ENCODE results near the gene GPR22.

Gene GPR22

DNA sequence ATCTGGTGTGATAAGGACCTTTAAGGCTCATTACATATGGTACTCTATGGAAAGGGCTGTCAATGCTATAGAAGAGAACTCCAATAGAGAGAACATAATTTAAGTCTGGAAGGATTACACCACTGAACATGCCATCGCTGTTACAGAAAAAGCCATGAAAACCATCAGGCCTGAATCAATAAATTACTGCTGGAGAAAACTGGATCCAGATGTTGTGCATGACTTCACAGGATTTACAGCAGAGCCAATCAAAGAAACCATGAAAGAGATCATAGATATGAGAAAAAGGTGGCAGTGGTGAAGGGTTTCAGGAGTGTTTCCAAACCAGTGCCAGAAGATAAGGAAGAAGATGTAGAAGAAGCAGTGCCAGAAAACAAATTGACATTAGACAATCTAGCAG lies 18.9 kb upstream of the GPR22 start:
- H3K36me3 ChIP-seq (ENCODE audit: insufficient read depth, low read length) = no peaks in the 10 kb centered on the region
- no peak overlapping the region for H3K4me3 ChIP-seq (ENCODE audit: low read length)
- no peak overlapping the region for H3K9ac ChIP-seq (ENCODE audit: low read depth, low read length)
- H3K9me3 ChIP-seq (replicated peaks; ENCODE audit: low read length) = no peaks in the 10 kb centered on the region
- H3K27me3 ChIP-seq (ENCODE audit: control insufficient read depth, insufficient read depth, low read length) = no peaks in the 10 kb centered on the region
- no peak overlapping the region for H3K4me2 ChIP-seq (ENCODE audit: low read length)
- H3K4me1 ChIP-seq (ENCODE audit: control insufficient read depth, insufficient read depth, low read length) = peaks cover 6% of the 10 kb centered on the region

DNA sequence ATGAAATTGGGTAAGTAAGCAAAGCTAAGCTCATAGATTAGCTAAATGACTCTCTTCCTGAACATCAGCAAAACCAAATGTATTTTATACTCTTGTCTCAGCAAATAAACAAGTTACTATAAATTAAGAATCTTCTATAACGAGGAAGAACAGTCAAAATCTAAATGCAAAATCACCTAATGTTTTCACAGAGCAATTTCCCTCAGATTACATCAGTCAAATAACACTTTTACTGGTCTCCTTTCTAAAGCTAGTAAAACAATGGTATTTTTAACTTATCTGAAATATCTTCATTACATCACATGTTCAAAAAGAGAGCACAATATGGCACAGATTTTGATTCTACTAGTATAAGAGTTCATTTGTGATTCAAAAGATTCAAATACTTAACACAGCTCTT lies 16.5 kb upstream of the GPR22 start:
- Histone ChIP-seq H3K36me3 (ENCODE audit: insufficient read depth, low read length) (no peaks in the 10 kb centered on the region), H3K27me3 (ENCODE audit: control insufficient read depth, insufficient read depth, low read length) (no peaks in the 10 kb centered on the region)

DNA sequence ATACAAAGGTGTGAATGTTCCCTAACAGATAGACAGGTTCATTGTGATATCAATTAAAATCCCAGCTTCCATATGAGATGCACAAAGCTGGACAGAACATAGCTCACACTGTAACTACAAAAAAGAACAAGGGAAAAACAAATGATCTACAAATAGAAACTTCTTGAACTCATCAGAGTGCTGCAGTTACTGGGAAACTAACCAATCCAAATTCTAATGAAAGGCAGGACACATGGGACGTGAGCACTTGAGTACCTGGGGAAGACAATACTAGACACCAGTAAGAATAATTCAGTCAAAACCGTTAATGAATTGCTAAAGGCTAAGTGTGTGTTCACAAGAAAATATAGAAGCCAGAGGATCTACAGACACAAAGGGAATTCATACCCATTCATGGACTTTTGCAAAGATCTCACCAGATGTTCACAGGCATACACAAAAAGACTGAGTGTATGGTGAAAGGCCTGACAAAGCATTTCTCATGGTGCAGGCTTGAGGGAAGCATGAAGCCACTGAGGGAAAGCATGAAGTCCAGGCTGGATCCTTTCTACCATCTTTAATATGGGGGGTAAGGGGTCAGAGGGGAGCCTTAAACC lies 7.8 kb upstream of the GPR22 start:
- H3K4me3 ChIP-seq (ENCODE audit: low read length) = no peak overlapping the region
- no peak overlapping the region for H3K9ac ChIP-seq (ENCODE audit: low read depth, low read length)
- no peaks in the 10 kb centered on the region for H3K27me3 ChIP-seq (ENCODE audit: control insufficient read depth, insufficient read depth, low read length)
- H3K4me1 ChIP-seq (ENCODE audit: control insufficient read depth, insufficient read depth, low read length) = no peaks in the 10 kb centered on the region
- no peak overlapping the region for H3K4me2 ChIP-seq (ENCODE audit: low read length)
- no peaks in the 10 kb centered on the region for H3K9me3 ChIP-seq (replicated peaks; ENCODE audit: low read length)
- no peaks in the 10 kb centered on the region for H3K36me3 ChIP-seq (ENCODE audit: insufficient read depth, low read length)

More for the DNA sequence above, 16.5 kb upstream of the GPR22 start:
- Histone ChIP-seq H3K4me1 (ENCODE audit: control insufficient read depth, insufficient read depth, low read length) (no peaks in the 10 kb centered on the region), H3K9ac (ENCODE audit: low read depth, low read length) (no peak overlapping the region), H3K9me3 (replicated peaks; ENCODE audit: low read length) (no peaks in the 10 kb centered on the region), H3K4me2 (ENCODE audit: low read length) (no peak overlapping the region), H3K4me3 (ENCODE audit: low read length) (no peak overlapping the region)

DNA sequence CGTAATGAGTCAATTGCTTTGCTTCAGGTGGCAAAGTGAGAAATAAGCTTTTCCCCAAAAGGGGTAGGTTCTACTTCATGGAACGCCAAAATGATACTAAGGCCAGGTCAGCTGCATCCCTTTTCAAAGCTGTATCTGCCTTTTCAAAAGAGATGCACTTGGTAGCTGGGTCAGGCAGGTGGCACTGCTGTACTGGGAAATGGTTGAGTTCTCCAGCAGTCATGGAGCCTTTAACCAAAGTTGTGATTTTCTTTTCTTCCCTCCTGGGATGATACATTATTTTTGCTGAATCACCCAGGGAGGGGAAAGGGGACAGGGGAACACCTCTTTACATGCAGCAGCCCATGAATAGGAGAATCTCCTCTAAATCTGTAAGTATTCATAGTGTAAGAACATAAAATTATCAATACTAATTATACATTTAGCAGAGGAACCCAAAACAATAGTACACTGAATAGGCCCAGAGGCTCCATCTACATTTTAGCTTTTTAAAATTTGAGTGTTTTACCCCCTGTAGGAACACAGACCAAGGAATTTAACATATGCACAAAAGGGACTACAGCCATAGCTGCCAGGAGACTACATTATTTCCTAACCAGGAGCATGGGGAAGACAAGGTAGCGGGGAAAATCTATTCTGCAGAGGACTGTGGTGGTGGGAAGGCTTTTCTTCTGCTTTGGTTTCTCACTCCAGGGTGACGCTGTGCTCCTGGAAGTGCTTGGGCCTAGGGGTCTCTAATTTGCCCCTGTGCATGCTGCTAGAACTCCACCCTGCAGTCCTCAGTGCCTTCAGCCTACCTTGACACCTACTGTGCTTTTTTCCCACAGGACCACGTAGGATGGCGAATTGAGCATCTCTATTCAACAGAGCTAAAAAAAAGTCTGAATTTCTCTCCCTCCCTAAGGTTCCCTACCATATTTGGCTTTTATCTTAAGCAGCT lies 6.4 kb upstream of the GPR22 start:
- Histone ChIP-seq H3K9ac (ENCODE audit: low read depth, low read length) (no peak overlapping the region), H3K27me3 (ENCODE audit: control insufficient read depth, insufficient read depth, low read length) (no peaks in the 10 kb centered on the region), H3K4me3 (ENCODE audit: low read length) (no peak overlapping the region), H3K9me3 (replicated peaks; ENCODE audit: low read length) (no peaks in the 10 kb centered on the region), H3K4me2 (ENCODE audit: low read length) (no peak overlapping the region), H3K4me1 (ENCODE audit: control insufficient read depth, insufficient read depth, low read length) (no peaks in the 10 kb centered on the region), H3K36me3 (ENCODE audit: insufficient read depth, low read length) (no peaks in the 10 kb centered on the region)

DNA sequence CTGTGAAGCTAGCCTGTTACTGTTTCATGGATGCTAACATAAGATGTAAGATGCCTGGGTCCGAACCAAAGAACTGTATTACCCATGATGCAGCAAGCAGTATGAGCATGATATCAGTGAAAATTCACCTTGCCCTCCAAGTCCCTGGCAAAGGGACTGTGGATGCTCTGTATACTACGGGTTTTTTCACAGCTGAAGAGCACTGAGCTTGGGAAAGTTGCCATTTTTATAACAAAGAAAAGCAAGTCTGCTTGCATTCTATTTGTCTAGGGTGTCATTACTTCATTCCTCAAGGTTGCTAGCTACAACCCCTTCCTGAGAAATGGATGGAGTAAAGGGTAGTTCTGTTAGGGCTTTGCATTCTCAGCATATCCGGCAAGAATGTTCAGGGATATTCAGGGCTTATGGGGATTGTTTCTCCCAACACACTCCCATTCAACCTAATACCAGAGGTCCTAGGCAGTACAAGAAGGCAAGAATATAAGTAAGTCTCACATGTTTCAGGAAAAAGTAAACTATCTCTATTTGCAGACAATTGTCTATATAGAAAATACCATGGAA lies 5.1 kb upstream of the GPR22 start:
- no peaks in the 10 kb centered on the region for H3K27me3 ChIP-seq (ENCODE audit: control insufficient read depth, insufficient read depth, low read length)
- no peak overlapping the region for H3K4me3 ChIP-seq (ENCODE audit: low read length)
- no peaks in the 10 kb centered on the region for H3K36me3 ChIP-seq (ENCODE audit: insufficient read depth, low read length)
- no peaks in the 10 kb centered on the region for H3K4me1 ChIP-seq (ENCODE audit: control insufficient read depth, insufficient read depth, low read length)
- no peaks in the 10 kb centered on the region for H3K9me3 ChIP-seq (replicated peaks; ENCODE audit: low read length)
- no peak overlapping the region for H3K4me2 ChIP-seq (ENCODE audit: low read length)
- H3K9ac ChIP-seq (ENCODE audit: low read depth, low read length) = no peak overlapping the region

DNA sequence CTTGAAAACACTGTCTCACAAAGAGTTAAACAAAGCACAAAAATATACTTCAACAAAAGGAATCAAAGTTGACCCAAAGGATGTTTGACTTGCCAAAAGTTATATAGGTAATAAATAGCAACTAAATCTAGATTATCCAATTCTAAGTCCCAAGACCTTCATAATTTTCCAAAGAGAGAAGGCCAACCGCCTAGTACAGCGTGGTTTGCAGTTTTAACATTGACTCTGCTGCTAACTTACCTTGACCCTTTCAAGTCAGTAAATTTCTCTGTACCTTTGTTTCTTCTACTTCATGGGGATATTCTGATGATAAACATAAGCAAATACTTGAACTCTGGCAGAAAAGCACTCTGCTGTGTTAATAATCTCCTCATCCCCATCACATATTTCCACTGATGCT lies 1.9 kb upstream of the GPR22 start:
- Histone ChIP-seq H3K36me3 (ENCODE audit: insufficient read depth, low read length) (no peaks in the 10 kb centered on the region), H3K4me3 (ENCODE audit: low read length) (no peak overlapping the region), H3K9ac (ENCODE audit: low read depth, low read length) (no peak overlapping the region), H3K9me3 (replicated peaks; ENCODE audit: low read length) (no peaks in the 10 kb centered on the region), H3K4me2 (ENCODE audit: low read length) (no peak overlapping the region), H3K4me1 (ENCODE audit: control insufficient read depth, insufficient read depth, low read length) (peaks cover 10% of the 10 kb centered on the region), H3K27me3 (ENCODE audit: control insufficient read depth, insufficient read depth, low read length) (no peaks in the 10 kb centered on the region)

DNA sequence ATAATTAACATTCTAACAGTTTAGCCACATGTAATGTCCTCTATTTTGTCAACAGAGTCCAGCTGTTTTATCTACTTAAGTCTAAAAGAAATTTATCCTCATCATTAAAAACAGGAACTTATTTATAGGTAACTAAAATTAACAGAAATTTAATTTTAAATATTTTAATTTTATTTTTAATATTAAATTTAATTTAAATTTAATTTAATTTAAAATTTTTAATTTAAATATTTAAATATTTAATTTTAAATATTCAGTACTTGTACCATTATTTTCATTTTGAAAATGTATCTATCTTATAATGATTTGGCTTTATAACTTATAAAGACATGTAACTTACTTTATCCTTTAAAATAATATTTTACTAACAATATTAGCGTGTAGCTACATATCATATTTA lies 1.0 kb upstream of the GPR22 start:
- Histone ChIP-seq H3K27me3 (ENCODE audit: control insufficient read depth, insufficient read depth, low read length) (no peaks in the 10 kb centered on the region), H3K4me1 (ENCODE audit: control insufficient read depth, insufficient read depth, low read length) (peaks cover 14% of the 10 kb centered on the region), H3K4me3 (ENCODE audit: low read length) (no peak overlapping the region), H3K36me3 (ENCODE audit: insufficient read depth, low read length) (no peaks in the 10 kb centered on the region), H3K9me3 (replicated peaks; ENCODE audit: low read length) (no peaks in the 10 kb centered on the region), H3K4me2 (ENCODE audit: low read length) (no peak overlapping the region), H3K9ac (ENCODE audit: low read depth, low read length) (no peak overlapping the region)

DNA sequence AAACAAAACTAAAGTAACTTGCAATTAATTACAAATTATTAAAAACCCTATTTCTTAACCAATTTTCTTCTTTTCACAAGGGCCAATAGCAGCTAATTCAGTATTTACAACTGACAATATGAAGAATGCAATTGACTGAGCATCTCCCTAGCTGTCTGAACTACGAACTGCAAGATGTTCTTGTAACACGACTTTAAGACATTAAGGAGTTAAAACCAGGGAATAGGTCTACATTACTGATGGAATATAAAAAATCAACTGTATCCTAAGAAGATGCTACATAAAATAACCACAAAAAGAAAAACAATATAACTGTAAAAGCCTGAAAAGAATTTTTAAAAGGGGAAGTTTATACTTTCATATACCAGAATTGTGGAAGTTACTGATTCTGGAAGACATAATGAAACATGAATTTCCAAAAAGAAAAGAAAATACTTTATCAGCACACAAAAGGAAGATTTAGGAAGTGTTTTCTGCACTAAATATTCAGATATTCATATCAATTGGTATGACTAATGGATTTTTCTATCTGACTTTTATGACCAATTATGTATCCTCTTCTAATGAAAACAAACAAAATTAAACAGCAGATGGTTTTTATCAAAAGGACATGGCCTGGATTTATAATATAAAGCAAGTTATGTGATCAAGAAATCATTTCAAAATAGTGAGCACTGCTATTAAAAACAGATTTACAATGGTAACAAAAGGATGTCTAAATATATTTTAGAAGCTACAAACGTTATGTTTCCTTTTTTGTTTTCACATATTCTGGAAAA lies 1.6 kb downstream of the GPR22 start:
- no peak overlapping the region for H3K4me3 ChIP-seq (ENCODE audit: low read length)

DNA sequence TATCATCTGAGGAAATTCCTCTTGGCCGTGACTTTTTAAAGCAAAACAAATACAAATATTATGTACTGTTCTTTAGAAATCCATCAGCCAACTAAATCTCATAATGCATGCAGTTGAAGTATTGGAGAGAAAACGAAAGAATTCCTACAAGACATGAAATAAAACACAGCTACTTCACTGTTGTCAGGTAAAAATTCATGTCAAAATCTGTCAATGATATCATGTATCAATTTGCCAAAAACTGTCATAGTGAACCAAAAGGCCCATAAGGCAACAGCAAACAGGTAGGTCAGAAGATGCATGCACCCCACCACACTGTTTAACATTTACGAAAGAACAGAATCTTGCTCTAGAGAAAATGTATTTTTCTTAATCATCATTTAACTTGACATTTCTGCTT lies 2.3 kb downstream of the GPR22 start:
- Histone ChIP-seq H3K36me3 (ENCODE audit: insufficient read depth, low read length) (no peaks in the 10 kb centered on the region), H3K4me3 (ENCODE audit: low read length) (no peak overlapping the region), H3K9me3 (replicated peaks; ENCODE audit: low read length) (no peaks in the 10 kb centered on the region), H3K9ac (ENCODE audit: low read depth, low read length) (no peak overlapping the region), H3K4me2 (ENCODE audit: low read length) (no peak overlapping the region), H3K4me1 (ENCODE audit: control insufficient read depth, insufficient read depth, low read length) (peaks cover 14% of the 10 kb centered on the region), H3K27me3 (ENCODE audit: control insufficient read depth, insufficient read depth, low read length) (no peaks in the 10 kb centered on the region)

More for the DNA sequence above, 1.6 kb downstream of the GPR22 start:
- Histone ChIP-seq H3K9ac (ENCODE audit: low read depth, low read length) (no peak overlapping the region), H3K4me2 (ENCODE audit: low read length) (no peak overlapping the region), H3K27me3 (ENCODE audit: control insufficient read depth, insufficient read depth, low read length) (no peaks in the 10 kb centered on the region), H3K4me1 (ENCODE audit: control insufficient read depth, insufficient read depth, low read length) (peaks cover 14% of the 10 kb centered on the region), H3K36me3 (ENCODE audit: insufficient read depth, low read length) (no peaks in the 10 kb centered on the region), H3K9me3 (replicated peaks; ENCODE audit: low read length) (no peaks in the 10 kb centered on the region)

DNA sequence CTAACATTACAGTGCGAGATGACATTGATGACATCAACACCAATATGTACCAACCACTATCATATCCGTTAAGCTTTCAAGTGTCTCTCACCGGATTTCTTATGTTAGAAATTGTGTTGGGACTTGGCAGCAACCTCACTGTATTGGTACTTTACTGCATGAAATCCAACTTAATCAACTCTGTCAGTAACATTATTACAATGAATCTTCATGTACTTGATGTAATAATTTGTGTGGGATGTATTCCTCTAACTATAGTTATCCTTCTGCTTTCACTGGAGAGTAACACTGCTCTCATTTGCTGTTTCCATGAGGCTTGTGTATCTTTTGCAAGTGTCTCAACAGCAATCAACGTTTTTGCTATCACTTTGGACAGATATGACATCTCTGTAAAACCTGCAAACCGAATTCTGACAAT lies 4.3 kb downstream of the GPR22 start:
- H3K4me2 ChIP-seq (ENCODE audit: low read length) = no peak overlapping the region
- H3K36me3 ChIP-seq (ENCODE audit: insufficient read depth, low read length) = no peaks in the 10 kb centered on the region
- H3K4me3 ChIP-seq (ENCODE audit: low read length) = no peak overlapping the region
- no peaks in the 10 kb centered on the region for H3K9me3 ChIP-seq (replicated peaks; ENCODE audit: low read length)
- H3K27me3 ChIP-seq (ENCODE audit: control insufficient read depth, insufficient read depth, low read length) = no peaks in the 10 kb centered on the region
- H3K9ac ChIP-seq (ENCODE audit: low read depth, low read length) = no peak overlapping the region
- peaks cover 14% of the 10 kb centered on the region for H3K4me1 ChIP-seq (ENCODE audit: control insufficient read depth, insufficient read depth, low read length)

DNA sequence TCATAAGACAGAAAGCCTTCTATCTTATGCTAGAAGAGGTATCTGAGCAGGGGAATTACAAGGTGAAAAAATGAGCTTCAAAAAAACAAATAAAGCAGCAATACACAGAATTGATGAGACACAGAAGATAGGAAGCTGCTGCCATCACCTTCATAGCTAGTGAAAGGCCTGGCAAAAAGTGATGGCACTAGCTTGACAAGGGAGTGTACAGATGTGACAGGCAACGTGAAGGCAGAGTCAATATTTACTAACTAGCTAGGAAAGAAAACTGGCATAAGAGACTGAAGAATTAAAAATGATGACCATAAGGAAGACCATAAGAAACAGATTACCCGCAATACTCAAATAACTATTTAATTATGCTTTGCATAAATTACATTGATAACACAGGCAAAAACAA lies 9.4 kb downstream of the GPR22 start:
- Histone ChIP-seq H3K4me1 (ENCODE audit: control insufficient read depth, insufficient read depth, low read length) (no peaks in the 10 kb centered on the region), H3K9ac (ENCODE audit: low read depth, low read length) (no peak overlapping the region), H3K36me3 (ENCODE audit: insufficient read depth, low read length) (no peaks in the 10 kb centered on the region)

More for the DNA sequence above, 9.4 kb downstream of the GPR22 start:
- Histone ChIP-seq H3K4me2 (ENCODE audit: low read length) (no peak overlapping the region), H3K9me3 (replicated peaks; ENCODE audit: low read length) (no peaks in the 10 kb centered on the region), H3K27me3 (ENCODE audit: control insufficient read depth, insufficient read depth, low read length) (no peaks in the 10 kb centered on the region), H3K4me3 (ENCODE audit: low read length) (no peak overlapping the region)
